ENCODE measurements around the gene EOGT. TPM values are rescaled to one million over a fixed set of nuclear protein-coding genes. Genes with fewer than 3 reads are reported as not detected.

EOGT gene
- total RNA-seq: 10 to 100 TPM; 59.2 to 60.3 TPM

GRCh38 chr3:69013253-69014021 is at the start of gene EOGT:
Gene EOGT (minus strand): TSS chr3:69013684. CDS start chr3:69009846, 3,838 bp downstream.
- H3K36me3 ChIP-seq: peaks cover 4% of the 10 kb centered on the region
- no peaks in the 10 kb centered on the region for H3K27me3 ChIP-seq
- DNase-seq (ENCODE audit: low spot score): peak; percentile 89
- peak; percentile 38 to 72 for TF ChIP-seq CTCF (IDR thresholded peaks at IDR 0.05)
- no peaks in the 10 kb centered on the region for H3K9me3 ChIP-seq
- H3K4me1 ChIP-seq: peaks cover 0 to 43% of the 10 kb centered on the region in 2 donors
- peak within 1 kb of the TSS; percentile 97 to 100 for H3K27ac ChIP-seq
- peak within 1 kb of the TSS; percentile 77 to 84 for H3K4me3 ChIP-seq

DNA sequence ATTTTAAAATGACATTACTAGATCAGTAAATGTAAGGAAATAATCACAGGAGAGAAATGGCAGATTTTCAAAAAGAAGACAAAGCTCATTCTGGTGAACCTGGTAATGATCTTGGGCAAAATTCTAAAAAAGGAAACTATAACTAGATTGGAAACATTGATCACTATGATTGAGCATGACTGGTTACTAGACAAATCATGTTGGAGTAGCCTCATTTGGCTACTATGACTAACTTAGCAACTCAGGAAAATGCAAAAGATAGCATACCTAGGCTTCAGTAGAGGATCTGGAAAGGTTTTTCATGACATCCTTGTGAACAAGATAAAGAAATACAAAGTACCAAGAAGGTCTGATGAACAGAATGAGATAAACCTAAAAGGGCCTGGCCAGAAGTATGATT is 46.2 kb upstream of the EOGT start:
- Histone ChIP-seq H3K4me1 (no peaks in the 10 kb centered on the region), H3K27me3 (no peaks in the 10 kb centered on the region), H3K9me3 (no peaks in the 10 kb centered on the region), H3K36me3 (peaks cover 57% of the 10 kb centered on the region), H3K4me3 (no peak overlapping the region), H3K27ac (no peak overlapping the region)
- no peak for DNase-seq (ENCODE audit: low spot score)
- no peak for TF ChIP-seq CTCF (IDR thresholded peaks at IDR 0.05)

- no peaks in the 10 kb centered on the region for H3K4me1 ChIP-seq
- no peaks in the 10 kb centered on the region for H3K27me3 ChIP-seq
- no peak overlapping the region for H3K4me3 ChIP-seq
- no peak for DNase-seq (ENCODE audit: low spot score)
- TF ChIP-seq CTCF (IDR thresholded peaks at IDR 0.05): no peak
- no peaks in the 10 kb centered on the region for H3K9me3 ChIP-seq
- H3K27ac ChIP-seq: no peak overlapping the region
- peaks cover 59% of the 10 kb centered on the region for H3K36me3 ChIP-seq
Observed at GRCh38 chr3:69058947-69059224, 45.4 kb upstream of the EOGT start.

DNA sequence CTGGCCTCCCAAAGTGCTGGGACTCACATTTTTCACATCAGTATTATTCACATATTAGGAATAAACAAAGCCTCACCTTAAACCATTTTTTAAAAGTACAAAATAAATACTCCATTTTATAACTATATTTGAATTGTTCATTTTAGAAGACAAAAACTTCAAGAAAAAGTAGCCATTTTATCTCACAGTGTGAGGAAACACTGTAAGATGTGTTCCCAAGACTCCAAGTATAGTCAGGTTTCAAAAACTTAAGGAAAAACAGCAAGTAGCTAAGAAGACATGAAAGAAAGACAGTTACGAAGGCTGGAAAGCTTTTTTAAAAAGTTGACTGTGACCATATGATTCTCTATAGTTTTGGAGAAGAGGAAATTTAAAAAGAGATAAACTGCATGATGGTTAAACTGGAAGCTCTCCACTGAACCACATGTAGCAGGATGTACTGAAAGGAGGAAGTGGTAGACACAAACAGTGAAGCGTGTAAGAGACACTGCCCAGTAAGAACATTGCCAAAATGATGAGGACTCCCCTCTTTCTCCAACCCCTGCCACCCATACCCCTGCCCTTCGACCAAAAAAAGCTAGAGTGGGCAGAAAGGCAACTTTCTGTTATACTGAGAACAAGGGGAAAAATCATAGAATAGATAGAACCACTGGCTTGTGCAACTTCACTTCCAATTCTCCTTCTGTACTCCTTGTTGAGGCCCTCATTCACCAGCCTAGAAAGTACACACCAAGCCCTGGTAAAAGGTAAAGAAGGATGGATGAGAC is 44.9 kb upstream of the EOGT start:
- H3K9me3 ChIP-seq: no peaks in the 10 kb centered on the region
- no peak for TF ChIP-seq CTCF (IDR thresholded peaks at IDR 0.05)
- peaks cover 59% of the 10 kb centered on the region for H3K36me3 ChIP-seq
- no peak for DNase-seq (ENCODE audit: low spot score)
- H3K4me1 ChIP-seq: no peaks in the 10 kb centered on the region
- no peak overlapping the region for H3K4me3 ChIP-seq
- no peaks in the 10 kb centered on the region for H3K27me3 ChIP-seq
- no peak overlapping the region for H3K27ac ChIP-seq

DNA sequence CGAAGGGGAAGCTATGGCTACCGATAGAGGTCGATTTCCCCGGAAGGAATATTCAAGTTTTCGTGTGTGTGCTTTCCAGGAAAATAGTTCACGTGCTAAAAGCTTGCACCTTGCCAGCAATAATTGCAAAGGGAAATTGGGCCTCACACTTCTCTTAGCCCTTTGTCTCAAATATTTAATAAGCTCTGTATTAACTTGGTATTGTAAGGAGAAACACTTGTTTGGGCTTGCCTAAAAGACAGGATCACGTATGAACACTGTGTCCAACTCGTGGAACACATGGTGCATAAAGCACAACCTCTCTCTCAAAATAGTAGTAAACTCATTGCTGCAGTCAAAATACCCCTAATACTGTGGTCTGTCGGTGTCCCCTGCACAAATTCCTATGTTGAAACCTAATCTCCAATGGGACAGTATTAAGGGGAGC is 39.0 kb upstream of the EOGT start:
- Histone ChIP-seq H3K4me3 (peak overlapping the region; percentile 72 to 80), H3K27me3 (no peaks in the 10 kb centered on the region), H3K9me3 (no peaks in the 10 kb centered on the region), H3K36me3 (peaks cover 31% of the 10 kb centered on the region), H3K4me1 (peaks cover 0 to 20% of the 10 kb centered on the region in 2 donors), H3K27ac (peak overlapping the region; percentile 91 to 96)
- DNase-seq (ENCODE audit: low spot score): no peak
- no peak for TF ChIP-seq CTCF (IDR thresholded peaks at IDR 0.05)
